Fibroblast of the aortic adventitia (primary cell): ENCODE results near the gene KRTAP5-3. TPM values are rescaled to one million over a fixed set of nuclear protein-coding genes. Genes with fewer than 3 reads are reported as not detected.
"Not testable (repeated sequence)": the region's sequence is repeated elsewhere in the genome, so short reads cannot be mapped to it uniquely, and the experiment has no call there.

Experiments used
- DNase-seq: peaks from one replicate; pipeline ENCODE4 v3.0.0-alpha.2; 2010; ENCODE audit warnings: low read depth
- H3K4me3 ChIP-seq: 2 replicates; pipeline ENCODE4 v1.5.1; 2011; ENCODE audit warnings: low read depth, mild to moderate bottlenecking, control low read depth, low read length, moderate library complexity
- CTCF ChIP-seq: IDR thresholded peaks from 2 replicates; pipeline ENCODE4 v1.5.1; 2011; ENCODE audit warnings: mild to moderate bottlenecking, low read length, control low read depth, inconsistent platforms; ENCODE audit not compliant: insufficient read depth
- total RNA-seq: library from RNA; depleted of rRNA; stranded (reverse); fragments of >200 nt; gene quantifications from 2 replicates; pipeline ENCODE4 v1.2.3, GENCODE V29; 2012; ENCODE audit warnings: low replicate concordance

Gene KRTAP5-3
- total RNA-seq, 1 donor = not detected

GRCh38 chr11:1648653-1649420 lies 40.6 kb upstream of the KRTAP5-3 start:
- TF ChIP-seq CTCF = no peak
- H3K4me3 ChIP-seq = no peak overlapping the region
- no peak for DNase-seq

- H3K4me3 ChIP-seq = no peak overlapping the region
- TF ChIP-seq CTCF = no peak
- no peak for DNase-seq
These were observed 39.8 kb upstream of the KRTAP5-3 start for GRCh38 chr11:1647901-1648652.

- DNase-seq = not testable (repeated sequence)
These were observed 38.3 kb upstream of the KRTAP5-3 start for GRCh38 chr11:1646540-1646939.

GRCh38 chr11:1645357-1645821 lies 37.1 kb upstream of the KRTAP5-3 start:
- no peak for TF ChIP-seq CTCF
- H3K4me3 ChIP-seq = no peak overlapping the region
- DNase-seq = no peak

More at GRCh38 chr11:1646540-1646939, 38.3 kb upstream of the KRTAP5-3 start:
- not testable (repeated sequence) for H3K4me3 ChIP-seq

- no peak for DNase-seq
- H3K4me3 ChIP-seq = no peak overlapping the region
- TF ChIP-seq CTCF = no peak
These were observed 36.5 kb upstream of the KRTAP5-3 start for GRCh38 chr11:1644601-1645356.

- TF ChIP-seq CTCF = no peak
- no peak overlapping the region for H3K4me3 ChIP-seq
- no peak for DNase-seq
These were observed 35.0 kb upstream of the KRTAP5-3 start for GRCh38 chr11:1643146-1643690.
